GM13977 (cell line): ENCODE measurements around the gene OPRD1.
"Not testable (repeated sequence)": the region's sequence is repeated elsewhere in the genome, so short reads cannot be mapped to it uniquely, and the experiment has no call there.

Source experiments
- DNase-seq: peaks from one replicate; pipeline ENCODE4 v3.0.0; 2012; ENCODE audit warnings: low spot score
- CTCF ChIP-seq: IDR thresholded peaks from 2 replicates; pipeline ENCODE4 v1.5.1; 2012; ENCODE audit warnings: mild to moderate bottlenecking, control low read depth; ENCODE audit not compliant: insufficient read depth; ENCODE audit errors: extremely low read depth, missing control alignments
- in situ Hi-C: fragments of 300-500 bp; cut with MboI; formaldehyde crosslinking; loops from one replicate; pipeline ENCODE4 v1.12.0; 2022; ENCODE audit warnings: low sequenced_read_pairs, low pct_unique_long_range_greater_than_20kb, mixed read lengths, inconsistent platforms; ENCODE audit not compliant: unreplicated experiment

OPRD1 gene

GRCh38 chr1:28789816-28790215 lies 22.2 kb upstream of the OPRD1 start:
- no peak for DNase-seq
- in situ Hi-C loops: loop anchor here (10.0 kb wide), 1 partner anchor 85 kb away; no protein-coding TSS in a partner anchor
- TF ChIP-seq CTCF: no peak

- no peak for DNase-seq
- TF ChIP-seq CTCF: no peak
- in situ Hi-C loops: no loop called here
Observed at GRCh38 chr1:28790377-28791035, 21.5 kb upstream of the OPRD1 start.

DNA sequence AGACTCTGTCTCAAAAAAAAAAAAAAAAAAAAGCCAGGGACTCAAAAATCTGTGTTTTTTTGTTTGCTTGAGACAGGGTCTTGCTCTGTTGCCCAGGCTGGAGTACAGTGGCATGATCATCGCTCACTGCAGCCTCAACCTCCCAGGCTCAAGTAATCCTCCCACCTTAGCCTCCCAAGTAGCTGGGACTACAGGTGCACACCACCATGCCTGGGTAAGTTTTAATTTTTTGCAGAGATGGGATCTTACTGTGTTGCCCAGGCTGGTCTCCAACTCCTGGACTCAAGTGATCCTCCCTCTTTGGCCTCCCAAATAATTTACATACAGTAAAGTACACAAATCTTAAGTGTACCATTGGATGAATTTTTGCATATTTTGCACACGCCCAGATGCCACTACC lies 20.0 kb upstream of the OPRD1 start:
- in situ Hi-C loops, DNase-seq: not testable (repeated sequence)

DNA sequence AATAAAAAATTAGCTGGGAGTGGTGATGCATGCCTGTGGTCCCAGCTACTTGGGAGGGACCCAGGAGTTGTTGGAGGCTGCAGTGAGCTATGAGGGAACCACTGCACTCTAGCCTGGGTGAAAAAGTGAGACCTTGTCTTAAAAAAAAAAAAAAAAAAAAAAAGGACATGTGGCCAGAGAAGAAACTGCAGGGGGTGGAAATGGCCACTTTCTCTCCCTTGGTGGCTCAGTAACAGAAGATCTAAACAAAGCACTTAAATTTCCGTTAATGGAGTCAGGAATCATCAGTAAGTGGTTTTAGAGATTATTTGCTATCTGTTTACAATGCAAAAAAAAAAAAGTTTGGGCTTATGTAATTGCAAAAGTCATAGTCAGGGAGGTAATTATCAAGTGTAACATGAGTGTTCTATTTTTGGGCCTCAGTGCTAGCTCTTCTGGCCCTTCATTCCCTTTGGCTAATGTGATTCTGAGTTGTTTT lies 19.3 kb upstream of the OPRD1 start:
- no peak for TF ChIP-seq CTCF
- no peak for DNase-seq
- in situ Hi-C loops: no loop called here

DNA sequence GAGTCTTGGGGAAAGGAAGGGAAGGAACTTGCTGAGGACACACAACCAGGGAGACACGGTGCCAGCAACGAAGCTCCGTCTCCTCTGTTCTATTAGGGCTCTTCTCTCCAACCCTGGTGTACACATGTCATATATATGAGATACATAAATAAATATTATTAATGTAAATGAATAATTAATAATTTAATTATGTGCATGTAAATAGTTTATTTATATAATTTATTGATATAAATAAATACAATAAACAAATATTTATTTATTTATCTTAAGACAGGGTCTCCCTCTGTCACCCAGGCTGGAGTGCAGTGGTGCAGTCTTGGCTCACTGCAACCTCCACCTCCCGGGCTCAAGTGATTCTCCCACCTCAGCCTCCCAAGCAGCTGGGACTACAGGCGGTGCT lies 17.4 kb upstream of the OPRD1 start:
- in situ Hi-C loops, DNase-seq: not testable (repeated sequence)

DNA sequence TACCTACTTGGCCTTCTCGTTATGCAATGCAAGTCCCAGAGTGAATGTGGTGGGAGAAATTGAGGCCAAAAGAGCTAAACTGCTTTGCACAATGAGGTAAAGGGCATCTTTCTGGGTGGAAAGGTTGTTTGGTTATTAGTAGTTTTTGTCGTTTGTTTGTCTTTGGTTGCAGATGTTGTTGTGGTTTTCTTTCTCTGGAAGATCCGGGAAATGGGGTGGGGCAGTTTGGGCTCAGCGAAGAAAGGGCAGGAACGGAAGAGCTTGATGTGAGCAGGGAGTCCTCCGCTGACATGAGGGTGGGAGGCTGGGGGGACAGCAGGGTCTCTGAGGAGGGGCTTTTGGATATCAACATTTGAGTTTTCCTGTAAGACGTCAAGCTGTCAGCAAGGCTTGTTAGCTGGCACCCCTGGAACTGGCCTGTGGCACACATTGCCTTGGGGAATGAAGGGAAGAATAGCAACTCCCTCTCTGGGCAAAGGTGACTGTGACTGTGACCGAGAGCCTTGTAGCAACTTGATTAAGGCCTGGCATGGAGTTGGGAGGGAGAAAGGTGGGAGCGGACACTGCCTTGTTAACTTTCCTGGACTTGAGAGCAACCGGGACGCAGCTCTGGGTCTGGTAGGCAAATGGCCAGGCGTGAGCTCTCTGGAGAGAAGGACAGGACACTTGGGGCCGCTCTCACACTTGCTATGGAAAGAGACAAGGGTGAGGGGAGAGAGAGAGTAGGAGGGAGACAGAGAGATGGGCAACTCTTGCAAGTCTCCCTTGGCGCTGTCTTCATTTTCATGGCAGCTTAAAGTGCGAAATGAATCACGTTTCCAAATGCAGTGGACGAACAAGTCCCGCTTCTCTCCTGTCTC lies 15.4 kb upstream of the OPRD1 start:
- TF ChIP-seq CTCF: no peak
- in situ Hi-C loops: no loop called here
- no peak for DNase-seq

DNA sequence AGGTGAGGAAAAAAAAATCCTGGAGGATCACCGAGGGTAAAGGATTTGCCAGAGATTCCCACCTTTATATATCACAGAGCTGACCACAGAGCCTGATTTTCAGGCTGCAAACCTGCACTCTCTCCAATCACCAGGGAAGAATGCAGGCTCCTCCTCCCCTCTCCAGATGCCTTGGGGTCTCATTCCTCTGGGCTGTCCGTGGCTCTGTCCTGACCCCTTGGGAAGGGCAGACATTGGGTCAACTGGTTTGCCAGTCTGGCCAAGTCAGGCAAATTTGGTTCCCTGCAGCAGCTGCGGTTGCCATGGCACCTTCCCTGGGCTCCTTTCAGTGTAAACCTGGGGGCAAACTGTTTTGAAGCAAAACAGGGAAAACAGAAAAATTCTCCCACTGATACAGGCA lies 11.6 kb upstream of the OPRD1 start:
- in situ Hi-C loops: no loop called here
- TF ChIP-seq CTCF: no peak
- DNase-seq: no peak
